Measurements from ENCODE around the gene DHCR24.

The DHCR24 gene

GRCh38 chr1:54864460-54865208, 22.4 kb downstream of the DHCR24 start:
- DNase-seq (ENCODE audit: low read depth in 2 of 2): no peak

- DNase-seq (ENCODE audit: low read depth in 2 of 2): no peak
Measured at GRCh38 chr1:54863267-54863665, 23.7 kb downstream of the DHCR24 start.

GRCh38 chr1:54861070-54861761, 25.8 kb downstream of the DHCR24 start:
- no peak for DNase-seq (ENCODE audit: low read depth in 2 of 2)

GRCh38 chr1:54859700-54860391, 27.1 kb downstream of the DHCR24 start:
- DNase-seq (ENCODE audit: low read depth in 2 of 2): no peak

GRCh38 chr1:54857746-54858561, 29.0 kb downstream of the DHCR24 start:
- no peak for DNase-seq (ENCODE audit: low read depth in 2 of 2)

GRCh38 chr1:54857141-54857540, 29.9 kb downstream of the DHCR24 start:
- no peak for DNase-seq (ENCODE audit: low read depth in 2 of 2)

GRCh38 chr1:54854381-54855020, 32.5 kb downstream of the DHCR24 start:
- DNase-seq (ENCODE audit: low read depth in 2 of 2): peak; percentile 12 to 26

GRCh38 chr1:54853793-54854370, 33.1 kb downstream of the DHCR24 start:
- no peak for DNase-seq (ENCODE audit: low read depth in 2 of 2)

GRCh38 chr1:54853096-54853792, 33.8 kb downstream of the DHCR24 start:
- DNase-seq (ENCODE audit: low read depth in 2 of 2): no peak

- DNase-seq (ENCODE audit: low read depth in 2 of 2): no peak
Measured at GRCh38 chr1:54851936-54852524, 35.0 kb downstream of the DHCR24 start.

GRCh38 chr1:54851406-54851805, 35.6 kb downstream of the DHCR24 start:
- no peak for DNase-seq (ENCODE audit: low read depth in 2 of 2)

- DNase-seq (ENCODE audit: low read depth in 2 of 2): peak; percentile 68
Measured at GRCh38 chr1:54850737-54851136, 36.3 kb downstream of the DHCR24 start.

GRCh38 chr1:54850069-54850730, 36.8 kb downstream of the DHCR24 start:
- no peak for DNase-seq (ENCODE audit: low read depth in 2 of 2)

- no peak for DNase-seq (ENCODE audit: low read depth in 2 of 2)
Measured at GRCh38 chr1:54849219-54850068, 37.6 kb downstream of the DHCR24 start.

GRCh38 chr1:54848134-54848948, 38.7 kb downstream of the DHCR24 start:
- no peak for DNase-seq (ENCODE audit: low read depth in 2 of 2)

- DNase-seq (ENCODE audit: low read depth in 2 of 2): no peak
Measured at GRCh38 chr1:54846716-54847284, 40.2 kb downstream of the DHCR24 start.

GRCh38 chr1:54846301-54846700, 40.7 kb downstream of the DHCR24 start:
- DNase-seq (ENCODE audit: low read depth in 2 of 2): no peak

Data from fibroblast of skin of left biceps (primary cell).